Endothelial cell of umbilical vein (primary cell): ENCODE measurements around the gene PXK. TPM values are rescaled to one million over a fixed set of nuclear protein-coding genes. Genes with fewer than 3 reads are reported as not detected.

Source experiments
- BruUV-seq: library from RNA; stranded (reverse); fragments of 400-500 nt; replicated peaks from 2 replicates; lab custom pipeline; 2021; lab: Mats Ljungman, UMichigan
- CTCF ChIA-PET: fragments of 300-600, 350-600 bp; sonication (Branson Sonifier 250); formaldehyde crosslinking; loops from one replicate; lab custom pipeline; 2021; ENCODE audit warnings: antibody characterized with exemption, inconsistent platforms; lab: Charles Lee
- POLR2A ChIA-PET: fragments of 300-600, 350-600 bp; sonication (Branson Sonifier 250); formaldehyde crosslinking; loops from one replicate; lab custom pipeline; 2021; ENCODE audit warnings: antibody characterized with exemption, inconsistent platforms; lab: Charles Lee
- DNase-seq: peaks from one replicate; pipeline ENCODE4 v3.0.0-alpha.2; 2011; ENCODE audit warnings: low read depth, low spot score
- FAIRE-seq: peaks from 2 replicates; lab custom pipeline; 2011; peaks lifted over from hg19 to GRCh38; lab: Jason Lieb, UNC
- H2AFZ ChIP-seq: 2 replicates; pipeline ENCODE4 v1.6.0; 2012; ENCODE audit warnings: low read depth, low read length, control low read depth, inconsistent platforms
- H3K27ac ChIP-seq: 2 replicates; pipeline ENCODE4 v1.5.1; 2011; ENCODE audit warnings: low read depth, mild to moderate bottlenecking, control low read depth, low read length, moderate library complexity; ENCODE audit not compliant: insufficient read depth
- H3K27me3 ChIP-seq, 2 experiments: 2 replicates each; pipeline versions ENCODE4 v1.6.0 to v1.6.1; 2011; ENCODE audit warnings: low read length in 2 of 2, mixed read lengths in 1 of 2; ENCODE audit not compliant: control insufficient read depth in 2 of 2, insufficient read depth in 2 of 2
- H3K36me3 ChIP-seq, 2 experiments: 2 replicates in 1 of 2; 3 replicates in 1 of 2; pipeline ENCODE4 v1.5.1; 2011; ENCODE audit warnings: low read length in 2 of 2, mild to moderate bottlenecking in 1 of 2, moderate library complexity in 1 of 2; ENCODE audit not compliant: control insufficient read depth in 2 of 2, insufficient read depth in 2 of 2; ENCODE audit errors: extremely low read depth in 1 of 2
- H3K4me1 ChIP-seq: 3 replicates; pipeline ENCODE4 v1.5.1; 2011; ENCODE audit warnings: mild to moderate bottlenecking, low read length; ENCODE audit not compliant: control insufficient read depth, insufficient read depth; ENCODE audit errors: extremely low read depth
- H3K4me2 ChIP-seq: 2 replicates; pipeline ENCODE4 v1.6.1; 2011; ENCODE audit warnings: low read length, control low read depth, mixed read lengths; ENCODE audit not compliant: insufficient read depth
- H3K4me3 ChIP-seq, 3 experiments: fragments of 200-600 bp in 1 of 3; sonication (generic), shearing (Covaris generic) in 1 of 3; replicated peaks in 1 of 3; 2 replicates each; pipeline ENCODE4 v1.5.1; 2011 to 2016; ENCODE audit warnings: control low read depth in 3 of 3, low read length in 3 of 3, mild to moderate bottlenecking in 2 of 3, inconsistent platforms in 1 of 3, low read depth in 1 of 3, moderate library complexity in 1 of 3; ENCODE audit not compliant: insufficient read depth in 1 of 3
- H3K79me2 ChIP-seq: 2 replicates; pipeline ENCODE4 v1.6.0; 2012; ENCODE audit warnings: low read length, inconsistent platforms; ENCODE audit not compliant: control insufficient read depth, insufficient read depth
- H3K9ac ChIP-seq: replicated peaks from 2 replicates; pipeline ENCODE3; 2011; ENCODE audit warnings: low read length, control low read depth; ENCODE audit not compliant: insufficient read depth; ENCODE audit errors: extremely low read depth
- H3K9me1 ChIP-seq: replicated peaks from 3 replicates; pipeline ENCODE4 v1.6.0; 2011; ENCODE audit warnings: mild to moderate bottlenecking, low read length; ENCODE audit not compliant: control insufficient read depth, insufficient read depth; ENCODE audit errors: extremely low read depth
- H3K9me3 ChIP-seq: replicated peaks from 2 replicates; pipeline ENCODE4 v1.5.1; 2012; ENCODE audit warnings: low read length, inconsistent platforms; ENCODE audit not compliant: control insufficient read depth, insufficient read depth
- H4K20me1 ChIP-seq: replicated peaks from 2 replicates; pipeline ENCODE3; 2011; ENCODE audit warnings: mild to moderate bottlenecking, low read length; ENCODE audit not compliant: control insufficient read depth, insufficient read depth; ENCODE audit errors: extremely low read depth
- EZH2 ChIP-seq: IDR thresholded peaks from 2 replicates; pipeline ENCODE4 v1.6.1; 2012; ENCODE audit warnings: borderline replicate concordance, low read depth, mild to moderate bottlenecking, moderate library complexity, low read length, inconsistent platforms; ENCODE audit not compliant: severe bottlenecking
- FOS ChIP-seq: IDR thresholded peaks from 2 replicates; pipeline ENCODE4 v1.6.1; 2011; ENCODE audit warnings: mild to moderate bottlenecking, low read length, moderate library complexity, borderline replicate concordance; ENCODE audit not compliant: insufficient read depth
- GATA2 ChIP-seq: IDR thresholded peaks from 2 replicates; pipeline ENCODE4 v1.7.0; 2011; ENCODE audit warnings: low read depth, mild to moderate bottlenecking, moderate library complexity, mixed read lengths, low read length; ENCODE audit not compliant: insufficient read length, insufficient read depth
- JUN ChIP-seq: IDR thresholded peaks from 2 replicates; pipeline ENCODE4 v1.6.1; 2011; ENCODE audit warnings: borderline replicate concordance, low read depth; ENCODE audit not compliant: insufficient read length, insufficient read depth
- MYC ChIP-seq: IDR thresholded peaks from one replicate; pipeline ENCODE4 v1.6.1; 2011; ENCODE audit warnings: mild to moderate bottlenecking, low read depth, low read length
- POLR2A ChIP-seq: IDR thresholded peaks from 2 replicates; pipeline ENCODE4 v1.6.1; 2012; ENCODE audit warnings: low read depth, mild to moderate bottlenecking, control low read depth, low read length
- POLR2AphosphoS5 ChIP-seq: IDR thresholded peaks from 2 replicates; pipeline ENCODE4 v1.6.1; 2012; ENCODE audit warnings: low read depth, mild to moderate bottlenecking, control low read depth, low read length, moderate library complexity; ENCODE audit not compliant: insufficient read depth
- dilution Hi-C: fragments of 300-500 bp; cut with MboI; formaldehyde crosslinking; loops from one replicate; pipeline ENCODE4 v1.15.0; 2019; ENCODE audit warnings: low sequenced_read_pairs; ENCODE audit not compliant: extremely low pct_ligation_motif_present
- intact Hi-C: fragments of 100-400 bp; cut with micrococcal nuclease; formaldehyde crosslinking; loops from one replicate; pipeline ENCODE4 v1.10.0; 2022
- polyA plus RNA-seq, 4 experiments: library from polyadenylated mRNA; depleted of rRNA in 3 of 4; stranded (reverse) in 3 of 4; unstranded in 1 of 4; fragments of >200 nt; gene quantifications; 2 replicates each; pipeline versions ENCODE4 v1.2.1 to v1.2.3, GENCODE V29; 2011 to 2012; ENCODE audit warnings: missing spikeins in 1 of 4
- total RNA-seq: library from RNA; stranded (reverse); gene quantifications from 2 replicates; pipeline ENCODE4 v1.2.3, GENCODE V29; 2021
- TF ChIP-seq, protein P1 (sequence below): IDR thresholded peaks from 2 replicates; pipeline ENCODE4 v1.6.1; 2011; ENCODE audit not compliant: insufficient read depth, insufficient read length
- TF ChIP-seq, protein P2 (sequence below), 2 donors: IDR thresholded peaks; 1 replicate in 1 of 2; 2 replicates in 1 of 2; pipeline ENCODE4 v1.5.1; 2011; ENCODE audit warnings: low read length in 2 of 2, mild to moderate bottlenecking in 2 of 2, moderate library complexity in 2 of 2, control low read depth in 1 of 2, inconsistent platforms in 1 of 2, low read depth in 1 of 2; ENCODE audit not compliant: insufficient read depth in 1 of 2; ENCODE audit errors: extremely low read depth in 1 of 2

The PXK gene
- total and polyA plus RNA-seq, 2 donors (not counting 3 experiments of a cell fraction or from before 2014, with no cell fraction given), result 11.3 to 14.6 TPM

DNA sequence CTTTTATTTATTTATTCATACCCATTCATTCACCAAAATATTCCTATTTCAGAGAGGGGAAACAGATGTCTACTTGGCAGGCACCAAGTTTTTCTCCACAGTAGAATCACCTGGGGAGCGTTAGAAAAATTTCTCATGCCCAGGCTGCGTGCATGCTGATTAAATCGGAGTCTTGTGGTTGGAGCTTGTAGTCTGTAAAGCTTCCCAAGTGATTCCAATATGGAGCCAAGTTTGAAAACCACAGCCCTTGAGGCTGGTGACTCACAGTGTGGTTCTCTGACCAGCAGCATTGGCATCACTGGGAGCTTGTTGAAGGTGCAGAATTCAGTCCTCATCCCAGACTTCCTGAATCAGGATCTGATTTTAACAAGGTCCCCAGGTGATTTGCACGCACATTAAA is 51.2 kb downstream of the PXK start:
- no peak overlapping the region for H3K27ac ChIP-seq
- peak; percentile 48 for FAIRE-seq
- no peaks in the 10 kb centered on the region for H3K36me3 ChIP-seq
- no peak overlapping the region for H3K4me3 ChIP-seq
- no peak for DNase-seq
- no peaks in the 10 kb centered on the region for H3K27me3 ChIP-seq
- intact Hi-C loops, result no loop called here
- dilution Hi-C loops, result no loop called here
- H3K9me3 ChIP-seq, result no peaks in the 10 kb centered on the region
- H2AFZ ChIP-seq, result no peak overlapping the region
- POLR2A ChIA-PET, result no interaction called here
- H3K4me1 ChIP-seq, result peaks cover 30% of the 10 kb centered on the region
- H3K79me2 ChIP-seq, result no peaks in the 10 kb centered on the region
- TF ChIP-seq FOS (peak; percentile 71), MYC (no peak), GATA2 (peak; percentile 6)
- H3K9me1 ChIP-seq, result no peaks in the 10 kb centered on the region
- H4K20me1 ChIP-seq, result no peaks in the 10 kb centered on the region
- no TSS peak for BruUV-seq
- H3K4me2 ChIP-seq, result no peak overlapping the region
- CTCF ChIA-PET, result interaction anchor here (0.9 to 2.6 kb wide), 3 partner anchors 8 to 17 kb away, joined by 3 to 9 read pairs (median 4); no protein-coding TSS in a partner anchor
- no peak overlapping the region for H3K9ac ChIP-seq

DNA sequence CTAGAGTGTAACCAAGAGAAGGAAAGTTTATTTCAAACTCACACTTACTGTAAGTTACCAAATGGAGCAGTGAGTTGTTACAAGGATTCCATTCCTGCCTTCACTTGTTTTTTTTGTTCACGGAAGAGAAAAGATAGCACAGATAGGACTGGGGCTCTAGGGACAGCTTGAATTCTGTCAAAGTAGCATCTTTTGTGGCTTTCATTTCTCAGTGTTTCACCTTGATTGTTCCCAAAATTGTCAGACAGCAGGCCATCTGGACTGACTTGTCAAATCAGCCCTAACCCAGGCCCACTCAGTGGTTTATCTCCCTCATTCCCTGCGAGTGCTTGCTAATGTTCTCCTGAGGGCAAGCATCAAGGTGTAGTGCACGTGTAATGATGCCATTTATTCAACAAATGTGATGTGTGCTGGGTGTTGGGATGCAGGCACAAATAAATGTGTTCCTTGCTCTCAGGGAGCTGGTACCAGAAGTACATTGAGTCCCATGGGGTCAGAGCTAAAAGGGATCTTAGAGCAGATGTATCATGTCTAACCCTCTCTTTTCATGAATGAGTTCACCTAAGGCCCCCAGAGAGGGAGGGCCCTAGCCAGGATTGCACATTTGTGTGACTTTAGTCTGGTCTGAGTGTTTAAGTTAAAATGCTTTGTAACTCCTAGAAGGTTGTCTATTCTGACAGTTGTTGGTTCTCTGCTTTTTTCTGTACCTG is 51.8 kb downstream of the PXK start:
- CTCF ChIA-PET, result interaction anchor here (0.9 to 1.0 kb wide), 2 partner anchors 10 to 17 kb away, joined by 3 to 4 read pairs; no protein-coding TSS in a partner anchor

More for the DNA sequence above, 51.8 kb downstream of the PXK start:
- BruUV-seq, result no TSS peak
- intact Hi-C loops (no loop called here), dilution Hi-C loops (no loop called here)
- Histone ChIP-seq H2AFZ (no peak overlapping the region), H3K9me1 (no peaks in the 10 kb centered on the region), H3K4me3 (no peak overlapping the region), H3K9me3 (no peaks in the 10 kb centered on the region), H3K36me3 (no peaks in the 10 kb centered on the region), H3K4me1 (peaks cover 34% of the 10 kb centered on the region), H4K20me1 (no peaks in the 10 kb centered on the region), H3K4me2 (no peak overlapping the region), H3K27me3 (no peaks in the 10 kb centered on the region), H3K79me2 (no peaks in the 10 kb centered on the region), H3K9ac (no peak overlapping the region), H3K27ac (no peak overlapping the region)
- DNase-seq, result no peak
- POLR2A ChIA-PET, result no interaction called here
- TF ChIP-seq, protein P1, sequence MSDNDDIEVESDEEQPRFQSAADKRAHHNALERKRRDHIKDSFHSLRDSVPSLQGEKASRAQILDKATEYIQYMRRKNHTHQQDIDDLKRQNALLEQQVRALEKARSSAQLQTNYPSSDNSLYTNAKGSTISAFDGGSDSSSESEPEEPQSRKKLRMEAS, result no peak
- TF ChIP-seq EZH2 (no peak), POLR2A (no peak), JUN (no peak), MYC (no peak), POLR2AphosphoS5 (no peak), GATA2 (no peak), FOS (no peak)
- TF ChIP-seq, protein P2, sequence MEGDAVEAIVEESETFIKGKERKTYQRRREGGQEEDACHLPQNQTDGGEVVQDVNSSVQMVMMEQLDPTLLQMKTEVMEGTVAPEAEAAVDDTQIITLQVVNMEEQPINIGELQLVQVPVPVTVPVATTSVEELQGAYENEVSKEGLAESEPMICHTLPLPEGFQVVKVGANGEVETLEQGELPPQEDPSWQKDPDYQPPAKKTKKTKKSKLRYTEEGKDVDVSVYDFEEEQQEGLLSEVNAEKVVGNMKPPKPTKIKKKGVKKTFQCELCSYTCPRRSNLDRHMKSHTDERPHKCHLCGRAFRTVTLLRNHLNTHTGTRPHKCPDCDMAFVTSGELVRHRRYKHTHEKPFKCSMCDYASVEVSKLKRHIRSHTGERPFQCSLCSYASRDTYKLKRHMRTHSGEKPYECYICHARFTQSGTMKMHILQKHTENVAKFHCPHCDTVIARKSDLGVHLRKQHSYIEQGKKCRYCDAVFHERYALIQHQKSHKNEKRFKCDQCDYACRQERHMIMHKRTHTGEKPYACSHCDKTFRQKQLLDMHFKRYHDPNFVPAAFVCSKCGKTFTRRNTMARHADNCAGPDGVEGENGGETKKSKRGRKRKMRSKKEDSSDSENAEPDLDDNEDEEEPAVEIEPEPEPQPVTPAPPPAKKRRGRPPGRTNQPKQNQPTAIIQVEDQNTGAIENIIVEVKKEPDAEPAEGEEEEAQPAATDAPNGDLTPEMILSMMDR (IDR thresholded peaks at IDR 0.05; ENCODE audit: extremely low read depth in 1 of 2, insufficient read depth in 1 of 2, low read depth in 1 of 2, low read length in 2 of 2), result no peak
- no peak for FAIRE-seq
